Psoas muscle (tissue), 8 donors: ENCODE data around the gene ARHGAP15. TPM values are rescaled to one million over a fixed set of nuclear protein-coding genes. Genes with fewer than 3 reads are reported as not detected.

Experiments
- ATAC-seq, 4 donors: fragments of 200-7000 bp; cut with Tn5 transposase; one replicate each; pipeline ENCODE4 v1.9.1; 2020; ENCODE audit warnings: moderate library complexity in 3 of 4, mild to moderate bottlenecking in 2 of 4
- DNase-seq, 2 donors: peaks; one replicate each; pipeline ENCODE4 v3.0.0-alpha.2; 2020
- H3K27ac ChIP-seq: fragments of 200-600 bp; one replicate; pipeline ENCODE4 v1.8.0; 2022
- H3K27me3 ChIP-seq, 3 donors: fragments of 200-600 bp in 1 of 3; one replicate each; pipeline versions ENCODE4 v1.6.1 to v1.8.0; 2013 to 2022; ENCODE audit warnings: low read length in 2 of 3, mild to moderate bottlenecking in 2 of 3, moderate library complexity in 1 of 3; ENCODE audit not compliant: insufficient read depth in 3 of 3
- H3K36me3 ChIP-seq, 2 donors: fragments of 200-600 bp in 1 of 2; one replicate each; pipeline versions ENCODE4 v1.6.1 to v1.8.0; 2013 to 2022; ENCODE audit warnings: low read depth in 1 of 2, mild to moderate bottlenecking in 1 of 2, moderate library complexity in 1 of 2; ENCODE audit not compliant: insufficient read depth in 1 of 2
- H3K4me1 ChIP-seq: fragments of 200-600 bp; one replicate; pipeline ENCODE4 v1.8.0; 2022
- H3K4me3 ChIP-seq: fragments of 200-600 bp; one replicate; pipeline ENCODE4 v1.8.0; 2022; ENCODE audit warnings: mild to moderate bottlenecking
- H3K9me3 ChIP-seq: fragments of 200-600 bp; one replicate; pipeline ENCODE4 v1.8.0; 2022
- WGBS, 3 donors: extraction: QIAGEN DNeasy Blood & Tissue Kit; methylation state at CpG; one replicate each; pipeline versions ENCODE4 v1.1.6 to v1.1.7; 2013; 5-methylcytosine and 5-hydroxymethylcytosine counted together
- intact Hi-C, 2 donors: fragments of 100-400 bp; cut with DNase I; formaldehyde crosslinking; loops; one replicate each; pipeline versions ENCODE4 v1.11.0 to v1.14.2; 2022
- polyA plus RNA-seq, 3 donors: library from polyadenylated mRNA; stranded (reverse); fragments of 200-250 nt; gene quantifications; one replicate each; pipeline ENCODE4 v1.2.3, GENCODE V29; 2013
- total RNA-seq, 4 donors: library from RNA; stranded (reverse); fragmentation: NEBNext Ultra II Directional in 2 of 4; extraction: Animal tissue kit (Norgen Biotek cat#: 25700) in 2 of 4; gene quantifications; one replicate each; pipeline versions ENCODE4 v1.2.1 to v1.2.4, GENCODE V29; 2021 to 2023
- TF ChIP-seq, protein P1 (sequence below): fragments of 200-600 bp; IDR thresholded peaks from one replicate; pipeline ENCODE4 v1.8.0; 2022; ENCODE audit warnings: antibody characterized with exemption
- donor health status: healthy with polysubstance abuse.
- donor health status: DM: no; HTN: no; CAD: no; lungs with moderate emphysema.
- donor health status: Bipolar disorder and iron deficiency.
- donor health status: healthy.
- donor health status: DM: yes; HTN: yes; CAD: no.
- donor health status: DM: no; HTN: no; CAD: no.
- donor health status: DM: no; HTN: no; CAD: no.
- donor health status: DM: yes; HTN: yes; CAD: no.

Gene ARHGAP15
- total and polyA plus RNA-seq, 7 donors, result 0.49 to 3.1 (median 0.95) TPM

- Histone ChIP-seq H3K27ac (no peak overlapping the region), H3K36me3 (no peaks in the 10 kb centered on the region), H3K4me3 (no peak overlapping the region), H3K4me1 (no peaks in the 10 kb centered on the region), H3K27me3 (no peaks in the 10 kb centered on the region), H3K9me3 (no peaks in the 10 kb centered on the region)
- WGBS, 3 donors, result 55 to 68% (median 60%) methylated on average over 9 of the region's 9 CpGs
- TF ChIP-seq, protein P1, sequence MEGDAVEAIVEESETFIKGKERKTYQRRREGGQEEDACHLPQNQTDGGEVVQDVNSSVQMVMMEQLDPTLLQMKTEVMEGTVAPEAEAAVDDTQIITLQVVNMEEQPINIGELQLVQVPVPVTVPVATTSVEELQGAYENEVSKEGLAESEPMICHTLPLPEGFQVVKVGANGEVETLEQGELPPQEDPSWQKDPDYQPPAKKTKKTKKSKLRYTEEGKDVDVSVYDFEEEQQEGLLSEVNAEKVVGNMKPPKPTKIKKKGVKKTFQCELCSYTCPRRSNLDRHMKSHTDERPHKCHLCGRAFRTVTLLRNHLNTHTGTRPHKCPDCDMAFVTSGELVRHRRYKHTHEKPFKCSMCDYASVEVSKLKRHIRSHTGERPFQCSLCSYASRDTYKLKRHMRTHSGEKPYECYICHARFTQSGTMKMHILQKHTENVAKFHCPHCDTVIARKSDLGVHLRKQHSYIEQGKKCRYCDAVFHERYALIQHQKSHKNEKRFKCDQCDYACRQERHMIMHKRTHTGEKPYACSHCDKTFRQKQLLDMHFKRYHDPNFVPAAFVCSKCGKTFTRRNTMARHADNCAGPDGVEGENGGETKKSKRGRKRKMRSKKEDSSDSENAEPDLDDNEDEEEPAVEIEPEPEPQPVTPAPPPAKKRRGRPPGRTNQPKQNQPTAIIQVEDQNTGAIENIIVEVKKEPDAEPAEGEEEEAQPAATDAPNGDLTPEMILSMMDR, result no peak
- no peak for DNase-seq
- ATAC-seq, result no peak
- intact Hi-C loops, result no loop called here
Observed at GRCh38 chr2:143345887-143346787, 216.9 kb downstream of the ARHGAP15 start.

DNA sequence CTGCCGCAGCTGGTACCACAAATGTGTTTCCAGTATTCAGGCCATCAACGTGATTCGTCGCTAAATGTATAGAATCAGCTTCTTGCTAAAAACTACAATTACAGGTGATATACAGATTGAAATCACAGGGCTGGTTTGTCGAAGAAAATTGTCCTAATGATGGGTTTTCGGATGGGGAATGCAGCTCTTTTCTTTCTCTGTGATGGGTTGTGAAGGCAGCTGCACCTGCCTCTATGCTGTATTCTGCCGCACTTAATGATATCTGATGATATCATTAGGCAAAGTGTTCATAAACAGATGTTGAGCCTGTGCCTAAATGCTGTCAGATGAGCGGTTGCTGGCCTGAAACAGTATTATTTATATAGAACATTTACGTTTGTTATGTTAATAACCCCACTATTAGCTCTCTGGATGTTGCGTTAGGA, 218.1 kb downstream of the ARHGAP15 start:
- no peak overlapping the region for H3K27ac ChIP-seq
- no peaks in the 10 kb centered on the region for H3K4me1 ChIP-seq
- 76 to 83% (median 80%) methylated on average over 10 of the region's 10 CpGs for WGBS, 3 donors
- TF ChIP-seq, protein P1, result no peak
- intact Hi-C loops, result no loop called here
- H3K36me3 ChIP-seq, result no peaks in the 10 kb centered on the region
- DNase-seq (no peak), ATAC-seq (no peak)
- no peaks in the 10 kb centered on the region for H3K27me3 ChIP-seq
- no peaks in the 10 kb centered on the region for H3K9me3 ChIP-seq
- no peak overlapping the region for H3K4me3 ChIP-seq

GRCh38 chr2:143347901-143348414, 218.7 kb downstream of the ARHGAP15 start:
- no peak overlapping the region for H3K4me3 ChIP-seq
- DNase-seq (no peak), ATAC-seq (no peak)
- intact Hi-C loops, result no loop called here
- H3K9me3 ChIP-seq, result no peaks in the 10 kb centered on the region
- no peaks in the 10 kb centered on the region for H3K36me3 ChIP-seq
- H3K27me3 ChIP-seq, result no peaks in the 10 kb centered on the region
- H3K4me1 ChIP-seq, result no peaks in the 10 kb centered on the region
- 88 to 93% (median 90%) methylated on average over 4 of the region's 4 CpGs for WGBS, 3 donors
- H3K27ac ChIP-seq, result no peak overlapping the region
- TF ChIP-seq, protein P1, result no peak

DNA sequence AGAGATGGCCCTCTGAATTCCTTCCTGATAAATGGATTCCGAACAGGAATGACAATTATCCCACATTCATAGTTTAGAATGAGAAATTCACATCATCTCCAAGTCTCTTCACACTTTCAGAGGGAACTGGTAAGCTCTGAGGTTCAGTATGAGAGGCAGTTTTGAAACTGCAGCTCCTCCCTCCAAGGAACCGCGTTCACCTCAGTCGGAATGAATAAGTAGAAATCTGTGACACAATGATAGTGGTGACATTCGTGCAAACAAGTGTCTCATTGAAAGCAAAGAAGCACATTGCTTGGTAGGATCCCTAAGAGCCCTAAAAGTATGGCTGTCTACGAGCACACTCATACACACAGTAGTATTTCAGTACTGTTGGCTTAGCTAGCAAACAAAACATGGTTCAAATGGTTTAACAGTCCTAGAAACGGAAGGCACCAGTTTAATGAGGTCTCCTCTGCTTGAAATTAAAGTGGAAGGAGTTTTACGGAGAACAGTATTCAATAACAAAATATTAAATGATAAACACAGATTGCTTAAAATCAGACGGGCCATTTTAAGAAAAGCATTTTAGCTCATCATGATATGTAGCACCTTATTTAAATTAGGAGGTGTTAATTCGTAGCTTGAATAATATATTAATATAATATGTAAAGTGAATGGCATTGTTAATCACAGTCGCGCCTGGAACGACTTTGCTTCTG, 225.0 kb downstream of the ARHGAP15 start:
- no peaks in the 10 kb centered on the region for H3K9me3 ChIP-seq
- DNase-seq (no peak), ATAC-seq (no peak)
- no peak overlapping the region for H3K27ac ChIP-seq
- 91 to 92% (median 91%) methylated on average over 13 of the region's 13 CpGs for WGBS, 3 donors
- intact Hi-C loops, result no loop called here
- no peaks in the 10 kb centered on the region for H3K4me1 ChIP-seq
- no peak overlapping the region for H3K4me3 ChIP-seq
- H3K36me3 ChIP-seq, result no peaks in the 10 kb centered on the region
- TF ChIP-seq, protein P1, result no peak
- no peaks in the 10 kb centered on the region for H3K27me3 ChIP-seq
